Umbilical cord (tissue), 2 donors: Measurements from ENCODE around the gene HECTD4. TPM values are rescaled to one million over a fixed set of nuclear protein-coding genes. Genes with fewer than 3 reads are reported as not detected.

ENCODE experiments used
- DNase-seq: peaks from one replicate; pipeline ENCODE4 v3.0.0-alpha.2; 2015; ENCODE audit warnings: low spot score
- total RNA-seq: library from RNA; depleted of rRNA; stranded (reverse); fragments of >200 nt; gene quantifications from one replicate; pipeline ENCODE4 v1.2.3, GENCODE V29; 2014; ENCODE audit warnings: low replicate concordance; ENCODE audit not compliant: insufficient read depth

HECTD4 gene
- total RNA-seq, 1 donor from 2014 or later, result 37.3 TPM

GRCh38 chr12:112322882-112323547 is 59.2 kb downstream of the HECTD4 start:
- DNase-seq, result no peak

GRCh38 chr12:112322441-112322840 is 59.8 kb downstream of the HECTD4 start:
- no peak for DNase-seq

GRCh38 chr12:112321245-112321644 is 61.0 kb downstream of the HECTD4 start:
- DNase-seq, result no peak

GRCh38 chr12:112319395-112319794 is 62.8 kb downstream of the HECTD4 start:
- no peak for DNase-seq

GRCh38 chr12:112317481-112317880 is 64.8 kb downstream of the HECTD4 start:
- no peak for DNase-seq

- no peak for DNase-seq
These were observed 67.2 kb downstream of the HECTD4 start for GRCh38 chr12:112314981-112315380.

GRCh38 chr12:112309797-112310196 is 72.4 kb downstream of the HECTD4 start:
- DNase-seq, result no peak

- DNase-seq, result no peak
These were observed 73.6 kb downstream of the HECTD4 start for GRCh38 chr12:112308652-112309051.

- no peak for DNase-seq
These were observed 74.1 kb downstream of the HECTD4 start for GRCh38 chr12:112308161-112308560.

- no peak for DNase-seq
These were observed 74.8 kb downstream of the HECTD4 start for GRCh38 chr12:112307317-112308011.

- DNase-seq, result no peak
These were observed 76.3 kb downstream of the HECTD4 start for GRCh38 chr12:112305951-112306350.

- DNase-seq, result peak; percentile 60
These were observed 77.8 kb downstream of the HECTD4 start for GRCh38 chr12:112304436-112304835.

- no peak for DNase-seq
These were observed 78.4 kb downstream of the HECTD4 start for GRCh38 chr12:112303799-112304198.

GRCh38 chr12:112303004-112303403 is 79.2 kb downstream of the HECTD4 start:
- DNase-seq, result peak; percentile 12

- no peak for DNase-seq
These were observed 82.5 kb downstream of the HECTD4 start for GRCh38 chr12:112299704-112300103.

- no peak for DNase-seq
These were observed 85.0 kb downstream of the HECTD4 start for GRCh38 chr12:112297188-112297587.

GRCh38 chr12:112296183-112296582 is 86.0 kb downstream of the HECTD4 start:
- DNase-seq, result no peak

- DNase-seq, result no peak
These were observed 87.4 kb downstream of the HECTD4 start for GRCh38 chr12:112294793-112295192.

GRCh38 chr12:112288638-112289037 is 93.6 kb downstream of the HECTD4 start:
- DNase-seq, result no peak

- no peak for DNase-seq
These were observed 96.4 kb downstream of the HECTD4 start for GRCh38 chr12:112285600-112286401.

GRCh38 chr12:112283546-112283945 is 98.7 kb downstream of the HECTD4 start:
- DNase-seq, result peak; percentile 35

- peak; percentile 10 for DNase-seq
These were observed 99.3 kb downstream of the HECTD4 start for GRCh38 chr12:112282920-112283319.
